GM19351 (cell line): ENCODE measurements around the gene SELENOI.
"Not testable (repeated sequence)": the region's sequence is repeated elsewhere in the genome, so short reads cannot be mapped to it uniquely, and the experiment has no call there.

Experiments
- ATAC-seq: cut with Tn5 transposase; IDR thresholded peaks from one replicate; pipeline ENCODE4 v1.9.1; 2021; ENCODE audit warnings: mild to moderate bottlenecking, moderate library complexity; ENCODE audit not compliant: unreplicated experiment

SELENOI gene

DNA sequence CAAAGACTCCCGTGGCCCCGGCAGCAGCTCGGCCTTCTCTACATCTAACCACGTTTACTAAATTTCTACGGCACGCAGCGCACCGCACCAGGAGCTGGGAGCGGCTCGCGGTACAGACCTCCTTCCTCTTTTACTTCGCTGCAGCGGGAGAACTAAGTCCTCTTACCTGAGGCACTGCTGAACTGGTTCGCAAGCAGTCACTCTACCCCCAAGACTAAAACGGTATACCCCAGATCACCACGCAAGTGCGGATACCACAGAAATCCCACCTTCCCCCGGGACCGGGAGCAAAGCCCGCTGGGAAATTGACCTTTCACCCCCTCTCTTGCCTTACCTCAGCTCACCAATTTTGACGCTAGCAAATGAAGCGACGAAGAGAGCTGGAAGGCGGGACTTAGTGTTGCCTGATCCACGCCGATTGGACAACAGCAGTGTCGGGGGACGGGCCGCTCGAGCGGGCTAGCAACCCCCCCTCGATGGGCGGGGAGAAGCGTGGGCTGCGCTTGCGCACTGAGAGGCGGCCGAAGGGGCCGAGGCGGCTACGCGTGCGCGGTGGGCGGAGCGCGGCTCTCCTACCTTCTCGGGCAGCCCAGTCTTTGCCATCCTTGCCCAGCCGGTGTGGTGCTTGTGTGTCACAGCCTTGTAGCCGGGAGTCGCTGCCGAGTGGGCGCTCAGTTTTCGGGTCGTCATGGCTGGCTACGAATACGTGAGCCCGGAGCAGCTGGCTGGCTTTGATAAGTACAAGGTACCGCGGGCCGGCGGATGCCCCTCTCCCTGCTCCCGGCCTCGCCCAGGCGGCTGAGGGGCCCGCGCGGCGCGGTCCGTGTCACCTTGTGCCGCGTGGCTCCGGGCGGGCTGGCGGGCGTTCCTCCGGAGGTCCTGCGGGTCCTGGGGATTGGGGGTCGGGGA, at the start of gene SELENOI:
Gene SELENOI, plus strand, starts transcription at position 599 of the 909 bp plus-strand sequence. Its CDS starts 90 bp downstream, at position 689.
- ATAC-seq, result peak; percentile 94

GRCh38 chr2:26297061-26297460, 48.9 kb upstream of the SELENOI start:
- ATAC-seq, result no peak

- no peak for ATAC-seq
Observed at GRCh38 chr2:26298286-26298637, 47.7 kb upstream of the SELENOI start.

DNA sequence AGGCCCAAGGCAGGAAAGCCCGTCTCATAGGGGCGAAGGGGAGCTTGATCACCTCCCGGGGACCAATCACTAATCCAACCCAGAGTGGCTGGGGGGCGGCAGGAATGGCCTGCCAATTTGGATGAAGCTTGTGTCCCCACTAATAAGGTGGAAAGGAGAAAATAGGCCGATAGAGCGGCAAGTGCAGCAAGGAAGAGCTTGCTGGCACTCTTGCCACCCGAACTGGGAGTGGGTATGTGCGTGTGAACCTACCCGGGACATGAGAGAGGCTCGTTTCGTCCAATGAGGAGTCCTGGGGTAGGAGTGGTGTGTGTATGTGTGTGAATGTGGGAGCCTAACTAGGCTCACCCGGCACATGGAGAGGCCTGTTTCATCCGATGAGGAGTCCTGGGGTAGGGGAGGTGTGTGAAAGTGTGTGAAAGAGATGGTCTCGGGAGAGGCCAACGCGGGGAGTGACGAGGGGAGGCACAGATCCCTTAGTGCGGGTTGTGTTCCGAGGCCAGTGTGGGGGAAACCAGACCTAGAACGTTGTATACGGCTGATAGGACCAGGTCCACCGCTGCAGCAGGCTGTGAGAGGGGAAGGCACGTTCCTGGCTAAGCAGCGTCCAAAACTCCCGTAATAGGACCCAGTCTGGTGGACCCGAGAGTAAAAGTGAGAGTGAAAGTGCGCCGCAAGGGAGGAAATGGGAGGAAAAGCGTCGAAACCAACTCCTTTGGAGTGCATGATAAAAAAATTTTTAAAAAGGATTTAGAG, 47.1 kb upstream of the SELENOI start:
- ATAC-seq, result no peak

DNA sequence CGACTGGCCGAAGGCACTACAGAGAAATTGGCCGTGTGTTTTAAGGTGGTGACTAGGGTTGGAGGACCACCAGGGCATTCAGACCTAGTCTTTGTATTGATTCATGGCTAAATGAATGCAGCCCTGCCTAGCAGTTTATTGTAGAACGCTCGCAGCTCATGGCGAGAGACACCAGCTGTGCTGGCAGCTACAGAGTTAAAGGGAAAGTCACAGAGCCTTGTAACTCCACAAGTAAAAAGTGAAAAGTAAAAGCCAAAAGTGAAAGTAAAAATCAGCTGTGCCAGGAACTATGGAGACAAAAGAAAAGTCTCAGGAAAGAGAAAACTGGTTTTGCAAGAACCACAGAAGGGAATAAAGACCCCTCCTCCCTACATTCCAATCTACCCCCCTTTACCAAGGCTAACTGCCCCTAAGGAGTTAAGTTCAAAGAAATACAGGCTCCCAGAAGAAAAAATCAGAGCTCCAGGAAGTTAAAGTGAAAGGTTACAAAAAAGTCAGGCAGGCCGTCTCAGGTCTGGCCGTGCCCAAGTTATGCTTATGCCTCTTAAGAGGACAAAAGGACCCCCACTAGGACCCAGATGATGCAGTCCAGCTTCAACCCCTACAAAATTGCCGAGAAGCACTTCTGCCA, 46.4 kb upstream of the SELENOI start:
- ATAC-seq, result no peak

- ATAC-seq, result no peak
Observed at GRCh38 chr2:26300234-26300925, 45.6 kb upstream of the SELENOI start.

- ATAC-seq, result no peak
Observed at GRCh38 chr2:26302846-26303245, 43.1 kb upstream of the SELENOI start.

- not testable (repeated sequence) for ATAC-seq
Observed at GRCh38 chr2:26305094-26305493, 40.8 kb upstream of the SELENOI start.

DNA sequence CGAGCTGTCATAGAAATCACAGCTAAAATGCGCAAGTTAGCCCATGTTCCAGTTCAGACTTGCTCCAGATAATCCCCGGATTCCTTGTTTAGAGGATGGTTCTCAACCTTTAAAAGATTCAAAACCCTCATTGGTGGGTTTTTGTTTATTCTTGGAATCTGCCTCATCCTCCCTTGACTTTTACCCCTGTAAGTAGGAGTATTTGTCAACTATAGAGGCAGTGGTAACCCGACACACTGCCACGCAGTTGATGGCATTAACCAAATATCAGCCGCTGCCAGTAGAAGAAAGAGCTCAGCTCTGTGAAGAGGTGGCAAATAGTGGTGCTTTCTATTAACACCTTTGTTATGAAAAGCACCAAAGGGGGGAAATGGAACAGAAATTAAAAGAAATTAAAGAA, 40.4 kb upstream of the SELENOI start:
- ATAC-seq, result no peak

GRCh38 chr2:26309921-26310320, 36.0 kb upstream of the SELENOI start:
- ATAC-seq, result no peak

DNA sequence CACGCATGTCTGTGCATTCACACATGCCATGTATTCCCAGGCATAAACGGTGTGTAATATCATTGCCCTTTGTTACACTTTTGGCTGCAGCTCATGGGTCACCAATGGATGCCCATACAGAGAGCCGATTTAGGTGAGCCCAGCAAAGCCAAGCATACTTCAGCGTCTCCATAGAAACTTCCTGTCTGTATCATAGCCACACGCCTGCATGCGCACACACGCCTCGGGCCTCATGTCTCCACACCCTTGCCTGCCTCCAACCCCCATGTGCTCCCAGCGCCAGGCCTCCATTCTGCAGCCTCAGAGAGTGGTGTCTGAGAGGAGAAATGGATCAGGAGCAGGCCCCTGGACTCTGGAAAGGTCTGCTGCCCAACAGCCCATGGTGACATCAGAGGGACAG, 33.5 kb upstream of the SELENOI start:
- ATAC-seq, result no peak

GRCh38 chr2:26313446-26313845, 32.5 kb upstream of the SELENOI start:
- ATAC-seq, result no peak

DNA sequence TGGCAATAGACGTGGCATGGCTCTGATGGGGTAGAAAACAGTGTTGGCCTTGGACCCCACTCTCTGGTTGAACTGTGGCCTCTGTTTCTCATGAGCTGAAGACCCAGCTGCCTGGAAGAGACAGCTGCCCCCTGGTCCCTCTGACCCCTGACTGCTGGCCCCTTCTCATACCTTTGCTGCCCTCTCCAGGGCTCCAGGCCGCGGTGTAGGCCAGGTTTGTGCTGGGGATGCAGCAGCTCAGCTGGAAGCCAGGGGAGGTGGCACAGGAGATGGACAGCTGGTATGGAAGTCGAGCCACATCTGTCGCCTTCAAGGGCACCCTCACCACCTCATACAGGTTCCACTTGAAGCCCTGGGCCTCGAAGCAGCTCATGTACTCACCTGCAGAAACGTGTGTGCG, 31.7 kb upstream of the SELENOI start:
- no peak for ATAC-seq

DNA sequence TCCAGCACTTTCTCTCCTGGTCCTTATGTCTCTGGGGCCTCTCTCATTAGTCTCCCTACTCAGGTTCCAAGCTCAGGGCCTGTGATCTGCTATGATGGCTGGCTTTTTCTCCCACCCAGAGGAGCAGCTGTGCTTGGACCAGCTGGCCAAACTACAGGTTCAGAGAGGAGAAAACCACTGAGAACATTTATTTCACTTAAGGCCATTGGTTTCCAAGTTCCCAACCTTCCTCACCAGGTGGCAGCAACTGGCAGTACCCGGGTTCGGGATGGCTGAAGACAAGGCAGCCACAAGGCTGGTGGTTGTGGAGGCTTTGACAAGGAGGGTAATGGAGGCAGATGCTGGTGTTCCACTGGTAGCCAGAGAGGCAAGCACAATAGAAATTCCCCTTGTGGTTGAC, 29.9 kb upstream of the SELENOI start:
- ATAC-seq, result no peak

DNA sequence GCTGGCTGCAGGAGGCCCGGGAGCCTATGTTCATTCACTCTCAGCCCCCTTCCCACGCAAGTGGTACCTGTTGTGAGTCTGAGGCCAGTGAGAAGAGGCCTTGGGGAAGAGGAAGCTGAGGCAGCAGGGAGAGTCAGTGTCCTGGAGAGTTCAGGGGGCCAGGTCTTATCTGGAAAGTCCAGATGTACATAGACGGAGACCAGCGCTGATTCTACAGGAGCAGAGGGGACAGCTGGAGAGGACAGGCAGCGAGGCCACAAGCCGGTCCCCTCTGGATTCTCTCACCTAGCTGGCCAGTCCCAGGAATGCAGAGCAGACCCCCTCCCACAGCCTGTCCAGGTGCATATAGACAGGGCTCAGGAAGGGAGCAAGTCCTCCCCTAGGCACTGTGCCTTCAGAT, 29.1 kb upstream of the SELENOI start:
- no peak for ATAC-seq

DNA sequence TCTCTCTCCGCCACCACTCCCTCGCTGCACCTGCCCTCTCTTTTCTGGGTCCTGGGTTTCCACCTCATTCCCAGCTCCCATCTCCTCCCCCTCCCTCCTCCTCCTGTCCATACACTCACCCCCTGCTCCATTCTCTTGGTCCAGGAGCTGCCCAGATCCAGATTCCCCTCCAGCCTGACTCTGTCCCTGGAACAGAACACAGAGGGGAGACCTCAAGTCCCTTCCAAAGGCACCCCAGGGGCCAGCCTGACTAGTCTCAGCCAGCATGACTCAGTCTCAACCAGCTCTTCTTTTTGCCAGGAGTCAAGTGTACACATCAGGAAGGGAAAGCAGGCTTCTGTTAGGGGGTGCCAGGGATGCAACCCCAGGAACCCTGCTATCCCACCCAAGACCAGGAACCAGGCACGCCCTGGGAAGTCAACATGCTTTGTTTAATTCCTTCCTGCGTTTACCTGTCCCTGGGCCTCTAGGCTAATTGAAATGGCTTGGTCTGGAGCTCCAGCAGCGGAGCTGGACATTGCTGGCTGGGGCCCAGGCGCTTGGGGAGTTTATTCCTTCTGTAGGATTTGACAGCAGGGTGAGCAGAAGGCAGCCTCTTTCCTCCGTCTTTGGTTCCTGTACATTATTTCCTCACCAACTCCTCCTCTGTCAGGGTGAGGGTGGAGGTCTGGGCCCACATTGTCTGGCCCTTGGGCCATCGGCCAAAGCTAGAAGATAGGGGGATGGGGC, 28.4 kb upstream of the SELENOI start:
- no peak for ATAC-seq

DNA sequence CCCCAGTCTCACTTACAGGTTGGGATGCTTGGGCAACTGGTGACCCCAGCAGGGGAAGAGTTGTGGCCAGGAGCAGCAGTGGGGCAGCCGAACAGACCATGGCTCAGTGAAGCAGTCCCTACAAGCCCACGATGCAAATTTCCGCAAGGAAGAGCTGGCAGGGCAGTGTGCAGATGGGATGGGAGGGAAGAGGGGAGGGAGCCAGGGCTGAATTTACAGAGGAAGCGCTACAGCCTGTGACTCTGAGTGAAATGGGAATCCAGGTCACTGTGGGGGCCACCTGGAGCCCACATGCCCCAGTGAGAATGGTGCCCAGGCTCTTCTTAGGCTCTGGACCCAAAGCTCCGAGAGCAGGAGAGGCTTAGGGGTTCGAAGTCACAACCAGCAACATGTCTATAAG, 27.0 kb upstream of the SELENOI start:
- ATAC-seq, result no peak

- not testable (repeated sequence) for ATAC-seq
Observed at GRCh38 chr2:26324479-26324878, 21.5 kb upstream of the SELENOI start.

- ATAC-seq, result no peak
Observed at GRCh38 chr2:26324903-26325302, 21.0 kb upstream of the SELENOI start.

- no peak for ATAC-seq
Observed at GRCh38 chr2:26325851-26326250, 20.1 kb upstream of the SELENOI start.
